Colon (tissue), 2 donors: ENCODE data around the gene SERPINE1.
A peak's percentile ranks its signal among the peaks of the same experiment; 100 is the strongest.
"Not testable (repeated sequence)": the region's sequence is repeated elsewhere in the genome, so short reads cannot be mapped to it uniquely, and the experiment has no call there.

Experiments used
- FAIRE-seq: peaks from 2 replicates; lab custom pipeline; 2012; peaks lifted over from hg19 to GRCh38; lab: Jason Lieb, UNC
- donor health status: control.
- donor health status: control.

Gene SERPINE1

GRCh38 chr7:101126651-101127459 lies at the start of gene SERPINE1:
Gene SERPINE1, plus strand, starts transcription at chr7:101127104. Its CDS starts 1,290 bp downstream, at chr7:101128394.
- FAIRE-seq = no peak

- no peak for FAIRE-seq
Observed at GRCh38 chr7:101077303-101078086, 49.4 kb upstream of the SERPINE1 start.

DNA sequence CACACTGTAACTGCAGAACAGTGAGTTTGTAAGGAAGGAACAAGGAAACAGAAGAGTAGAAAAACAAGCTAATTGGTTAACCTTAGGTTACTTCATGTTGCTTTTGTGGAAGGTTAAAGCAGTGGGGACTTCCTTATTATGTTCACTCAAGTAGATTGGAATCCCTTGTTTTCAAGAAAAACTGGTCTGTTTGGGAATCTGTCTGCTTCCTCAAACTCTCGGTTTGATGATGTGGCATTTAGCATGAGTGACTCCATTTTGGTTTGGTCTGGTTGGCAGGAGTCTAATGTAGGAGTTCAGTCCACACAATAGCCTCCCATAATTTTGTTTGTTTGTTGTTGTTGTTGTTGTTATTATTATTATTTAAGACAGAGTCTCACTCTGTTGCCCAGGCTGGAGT lies 45.5 kb upstream of the SERPINE1 start:
- no peak for FAIRE-seq

GRCh38 chr7:101084865-101085161 lies 42.1 kb upstream of the SERPINE1 start:
- FAIRE-seq = no peak

- no peak for FAIRE-seq
Observed at GRCh38 chr7:101085162-101085964, 41.5 kb upstream of the SERPINE1 start, which contains the start of gene TRIM56. Gene TRIM56, plus strand, starts transcription at chr7:101085481. Its CDS starts 1,832 bp downstream, at chr7:101087313.

- no peak for FAIRE-seq
Observed at GRCh38 chr7:101087334-101088068, 39.4 kb upstream of the SERPINE1 start.

GRCh38 chr7:101088069-101088425 lies 38.9 kb upstream of the SERPINE1 start:
- FAIRE-seq = no peak

DNA sequence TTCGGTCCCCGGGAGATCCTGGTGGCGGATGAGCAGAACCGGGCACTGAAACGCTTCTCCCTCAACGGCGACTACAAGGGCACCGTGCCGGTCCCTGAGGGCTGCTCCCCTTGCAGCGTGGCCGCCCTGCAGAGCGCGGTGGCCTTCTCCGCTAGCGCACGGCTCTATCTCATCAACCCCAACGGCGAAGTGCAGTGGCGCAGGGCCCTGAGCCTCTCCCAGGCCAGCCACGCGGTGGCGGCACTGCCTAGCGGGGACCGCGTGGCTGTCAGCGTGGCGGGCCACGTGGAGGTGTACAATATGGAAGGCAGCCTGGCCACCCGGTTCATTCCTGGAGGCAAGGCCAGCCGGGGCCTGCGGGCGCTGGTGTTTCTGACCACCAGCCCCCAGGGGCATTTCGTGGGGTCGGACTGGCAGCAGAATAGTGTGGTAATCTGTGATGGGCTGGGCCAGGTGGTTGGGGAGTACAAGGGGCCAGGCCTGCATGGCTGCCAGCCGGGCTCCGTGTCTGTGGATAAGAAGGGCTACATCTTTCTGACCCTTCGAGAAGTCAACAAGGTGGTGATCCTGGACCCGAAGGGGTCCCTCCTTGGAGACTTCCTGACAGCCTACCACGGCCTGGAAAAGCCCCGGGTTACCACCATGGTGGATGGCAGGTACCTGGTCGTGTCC lies 37.9 kb upstream of the SERPINE1 start:
- FAIRE-seq = no peak

- no peak for FAIRE-seq
Observed at GRCh38 chr7:101089876-101090275, 37.0 kb upstream of the SERPINE1 start.

DNA sequence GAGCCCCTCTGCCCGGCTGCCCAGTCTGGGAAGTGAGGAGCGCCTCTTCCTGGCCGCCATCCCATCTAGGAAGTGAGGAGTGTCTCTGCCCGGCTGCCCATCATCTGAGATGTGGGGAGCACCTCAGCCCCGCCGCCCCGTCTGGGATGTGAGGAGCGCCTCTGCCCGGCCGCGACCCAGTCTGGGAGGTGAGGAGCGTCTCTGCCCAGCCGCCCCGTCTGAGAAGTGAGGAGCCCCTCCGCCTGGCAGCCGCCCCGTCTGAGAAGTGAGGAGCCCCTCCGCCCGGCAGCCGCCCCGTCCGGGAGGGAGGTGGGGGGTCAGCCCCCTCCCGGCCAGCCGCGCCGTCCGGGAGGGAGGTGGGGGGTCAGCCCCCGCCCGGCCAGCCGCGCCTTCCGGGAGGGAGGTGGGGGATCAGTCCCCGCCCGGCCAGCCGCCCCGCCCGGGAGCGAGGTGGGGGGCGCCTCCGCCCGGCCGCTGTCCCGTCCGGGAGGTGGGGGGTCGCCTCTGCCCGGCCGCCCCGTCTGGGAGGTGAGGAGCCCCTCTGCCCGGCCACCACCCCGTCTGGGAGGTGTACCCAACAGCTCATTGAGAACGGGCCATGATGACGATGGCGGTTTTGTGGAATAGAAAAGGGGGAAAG lies 34.5 kb upstream of the SERPINE1 start:
- not testable (repeated sequence) for FAIRE-seq

- FAIRE-seq = no peak
Observed at GRCh38 chr7:101093906-101094305, 33.0 kb upstream of the SERPINE1 start.

DNA sequence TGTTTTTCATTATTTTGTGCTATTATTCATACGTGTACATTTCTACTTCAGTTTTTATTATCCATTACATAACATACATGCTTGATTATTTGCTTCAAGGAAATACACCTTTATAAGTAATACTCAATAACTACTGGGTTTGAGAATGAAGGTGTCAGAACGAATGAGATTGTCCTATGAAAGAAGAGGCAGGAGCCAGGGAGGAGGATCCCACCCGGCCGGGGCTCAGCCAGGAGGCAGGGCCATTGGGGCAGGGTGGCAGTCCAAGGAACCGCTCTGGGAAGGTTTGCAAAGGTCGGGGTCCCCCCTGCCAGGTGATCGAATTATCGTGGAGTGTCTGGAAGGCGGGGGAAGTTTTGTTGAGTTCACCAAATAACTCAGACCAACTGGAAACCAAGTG lies 32.5 kb upstream of the SERPINE1 start:
- peak; percentile 41 for FAIRE-seq

- FAIRE-seq = no peak
Observed at GRCh38 chr7:101094791-101095375, 32.0 kb upstream of the SERPINE1 start.

DNA sequence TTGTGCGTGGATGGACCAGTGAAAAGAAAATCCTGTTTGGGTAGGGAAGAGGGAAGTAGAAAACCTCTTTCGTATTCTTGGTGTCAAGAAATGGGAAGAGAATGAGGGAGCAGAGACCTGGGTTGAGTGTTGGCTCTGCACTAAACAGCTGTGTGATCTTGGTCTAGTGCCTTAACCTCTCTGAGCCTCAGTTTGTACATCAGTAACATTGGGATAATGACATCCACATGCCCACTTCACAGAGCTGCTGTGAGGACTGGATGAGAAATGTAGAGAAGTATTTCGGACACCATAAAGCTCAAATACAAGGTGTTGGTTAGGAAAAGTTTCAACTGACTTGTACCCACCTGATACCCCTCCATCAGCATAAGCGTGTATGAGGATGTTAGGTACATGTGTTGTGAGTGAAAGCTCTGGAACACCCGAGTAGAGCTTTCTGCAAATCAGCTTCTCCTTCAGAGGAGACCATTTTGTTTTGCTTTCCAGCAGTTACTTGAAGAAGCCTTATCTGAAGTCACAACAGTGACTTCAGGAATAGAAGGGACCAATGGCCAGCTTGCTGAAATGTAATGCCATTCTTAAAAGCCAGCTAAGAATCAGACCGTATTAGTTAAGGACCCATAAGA lies 30.5 kb upstream of the SERPINE1 start:
- FAIRE-seq = no peak

DNA sequence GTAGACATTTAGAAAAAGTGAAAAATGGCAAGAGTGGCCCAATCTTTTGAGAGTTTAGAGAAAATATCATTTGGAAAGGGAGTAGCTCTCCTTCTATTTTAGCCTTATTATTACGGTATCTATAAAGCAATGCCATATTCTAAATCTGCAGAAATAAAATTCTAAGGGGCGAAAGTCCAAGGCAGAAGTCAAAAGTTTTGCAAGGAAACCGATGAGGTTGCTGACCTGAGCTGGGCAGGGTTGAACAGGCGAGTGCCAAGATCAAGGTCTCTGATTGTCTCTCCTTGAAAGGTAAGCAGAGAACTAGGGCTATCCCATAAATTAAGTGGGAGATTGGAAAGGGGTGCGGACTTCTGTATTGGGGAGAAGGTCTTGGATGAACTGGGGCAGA lies 30.0 kb upstream of the SERPINE1 start:
- no peak for FAIRE-seq

- FAIRE-seq = no peak
Observed at GRCh38 chr7:101097561-101097960, 29.3 kb upstream of the SERPINE1 start.

DNA sequence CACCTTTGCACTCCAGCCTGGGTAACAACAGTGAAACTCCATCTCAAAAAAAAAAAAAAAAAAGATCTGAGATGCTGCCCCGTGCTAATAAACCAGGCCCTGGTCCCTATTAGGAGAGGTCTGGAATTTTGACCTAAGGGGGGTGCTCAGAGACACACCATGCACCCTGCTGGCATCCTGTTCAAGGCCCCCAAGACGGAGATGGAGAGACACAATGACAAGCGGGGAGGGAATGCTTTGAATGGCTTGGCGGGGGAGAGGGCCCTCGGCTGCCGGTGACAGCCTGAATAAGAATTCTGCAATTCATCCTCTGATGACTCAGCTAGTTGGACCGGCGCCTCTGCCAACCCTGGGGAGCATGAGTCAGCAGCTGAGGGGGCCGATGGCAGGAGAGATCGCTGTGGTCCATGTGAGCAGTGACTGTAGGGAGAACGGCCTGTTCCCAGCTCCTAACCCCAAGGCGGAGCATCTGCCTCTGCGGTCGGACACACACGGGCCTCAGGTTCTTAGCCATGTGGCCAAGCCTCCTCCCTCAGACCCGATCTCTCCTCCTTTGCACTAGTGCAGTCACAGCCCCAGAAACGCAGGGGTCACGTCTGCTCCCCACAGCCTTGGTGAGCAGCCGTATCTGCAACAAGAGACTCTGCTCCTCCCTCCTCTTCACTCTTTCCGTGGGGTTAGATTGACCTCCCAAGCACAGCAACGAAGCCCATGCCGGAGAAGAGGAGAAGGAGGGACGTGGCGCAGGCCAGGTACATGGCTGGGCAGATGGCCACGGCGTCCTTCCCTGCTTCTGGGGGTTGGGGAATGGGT lies 26.7 kb upstream of the SERPINE1 start:
- FAIRE-seq = no peak

DNA sequence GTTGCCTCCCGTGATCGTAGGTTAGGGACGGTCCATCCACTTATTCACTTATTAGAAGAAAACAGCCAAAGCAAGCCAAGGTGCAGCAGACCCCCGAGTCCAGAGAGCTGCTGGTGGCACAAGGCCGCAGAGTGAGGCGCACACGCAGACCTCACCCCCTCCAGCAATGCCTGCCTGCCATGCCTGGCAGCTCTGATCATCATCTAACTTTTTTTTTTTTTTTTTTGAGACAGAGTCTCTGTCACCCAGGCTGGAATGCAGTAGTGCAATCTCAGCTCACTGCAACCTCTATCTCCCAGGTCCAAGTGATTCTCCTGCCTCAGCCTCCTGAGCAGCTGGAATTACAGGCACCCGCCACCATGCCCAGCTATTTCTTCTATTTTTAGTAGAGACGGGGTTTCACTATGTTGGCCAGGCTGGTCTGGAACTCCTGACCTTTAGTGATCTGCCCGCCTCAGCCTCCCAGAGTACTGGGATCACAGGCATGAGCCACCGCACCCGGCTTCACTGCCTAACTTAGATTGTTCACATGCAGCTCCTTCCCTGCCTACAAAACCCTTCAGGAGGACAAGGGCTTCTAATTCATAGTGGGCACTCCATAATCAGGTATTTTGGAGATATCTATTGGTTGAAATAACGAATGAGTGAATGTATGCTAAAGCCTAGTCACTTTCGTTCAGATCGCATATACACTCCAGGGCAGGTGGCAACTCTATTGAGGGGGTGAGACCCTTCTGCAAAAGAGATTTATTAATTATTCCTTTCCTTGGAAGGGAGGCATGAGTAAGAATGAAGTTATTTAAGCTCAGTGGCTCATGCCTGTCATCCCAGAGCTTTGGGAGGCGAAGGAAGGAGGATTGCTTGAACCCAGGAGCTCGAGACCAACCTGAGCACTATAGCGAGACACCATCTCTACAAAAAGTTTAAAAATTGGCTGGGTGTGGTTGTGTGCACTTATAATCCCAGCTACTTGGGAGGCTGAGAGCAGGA lies 25.8 kb upstream of the SERPINE1 start:
- no peak for FAIRE-seq
